GM23248 (cell line): ENCODE measurements around the gene MYO5A.

Experiments
- EZH2 ChIP-seq: fragments of 200-600 bp; sonication (generic); IDR thresholded peaks from 2 replicates; pipeline ENCODE4 v1.6.1; 2018; ENCODE audit warnings: antibody characterized with exemption, mild to moderate bottlenecking; ENCODE audit not compliant: insufficient read depth, poor library complexity, severe bottlenecking
- EZH2phosphoT487 ChIP-seq: fragments of 200-600 bp; sonication (generic); IDR thresholded peaks from 2 replicates; pipeline ENCODE4 v1.6.1; 2018; ENCODE audit warnings: antibody characterized with exemption, moderate library complexity, mild to moderate bottlenecking, low read depth; ENCODE audit not compliant: insufficient read depth

- no peak for TF ChIP-seq EZH2phosphoT487
- TF ChIP-seq EZH2, result no peak
Observed at GRCh38 chr15:52287114-52287513, 241.6 kb downstream of the MYO5A start.
